Measurements from ENCODE around the gene AGR2. TPM values are rescaled to one million over a fixed set of nuclear protein-coding genes. Genes with fewer than 3 reads are reported as not detected.
A peak's percentile ranks its signal among the peaks of the same experiment; 100 is the strongest.

Gene AGR2
- total and polyA plus RNA-seq, 2 experiments from 2014 or later, result 173 to 178 TPM

DNA sequence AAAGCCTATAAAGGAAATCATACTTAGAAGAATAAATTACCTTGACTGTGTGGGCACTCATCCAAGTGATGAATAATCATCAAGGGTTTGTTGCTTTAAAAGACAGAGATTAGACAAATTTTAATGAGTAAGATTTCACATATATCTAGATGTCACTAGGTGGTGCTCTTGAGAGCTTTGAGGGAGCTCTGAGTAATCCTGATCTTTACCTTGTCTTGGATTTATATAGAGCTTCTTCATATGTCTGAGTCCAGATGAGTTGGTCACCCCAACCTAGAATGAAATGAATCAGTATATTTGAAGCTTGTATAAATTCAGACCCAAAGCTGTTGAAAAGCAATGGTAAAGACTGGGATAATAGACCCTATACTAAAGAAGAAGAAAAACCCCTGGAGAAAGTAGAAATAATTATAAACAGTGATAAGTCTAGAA is 3.7 kb downstream of the AGR2 start:
- DNase-seq (ENCODE audit: low spot score), result peak; percentile 76
- peak overlapping the region; percentile 11 for H3K27ac ChIP-seq

DNA sequence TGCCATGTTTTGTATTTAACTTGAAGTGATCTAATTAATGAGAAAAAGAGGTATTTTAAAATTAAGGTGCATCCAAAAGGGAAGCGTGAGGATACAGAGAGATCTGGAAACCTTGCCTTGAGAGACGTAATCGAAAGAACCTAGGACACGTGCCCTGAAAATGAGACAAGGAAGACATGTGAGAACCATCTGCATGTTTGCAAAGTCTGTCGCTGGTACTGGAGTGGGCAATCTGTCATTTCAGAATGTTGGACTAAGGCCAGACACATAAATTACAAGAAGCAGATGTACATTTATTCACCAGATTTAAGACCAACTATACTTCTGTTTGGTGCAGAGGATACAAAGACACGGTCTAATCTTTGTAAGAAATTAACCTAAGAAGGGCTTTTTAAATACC is 9.2 kb downstream of the AGR2 start:
- no peak overlapping the region for H3K4me2 ChIP-seq
- no peaks in the 10 kb centered on the region for H4K20me1 ChIP-seq (ENCODE audit: insufficient read depth, poor library complexity, severe bottlenecking)
- H3K27ac ChIP-seq, result no peak overlapping the region
- no peaks in the 10 kb centered on the region for H3K9me3 ChIP-seq (ENCODE audit: low read depth)
- H3K27me3 ChIP-seq, result no peaks in the 10 kb centered on the region
- no peaks in the 10 kb centered on the region for H3K4me1 ChIP-seq (ENCODE audit: insufficient read depth)
- 45% methylated on average over 6 of the region's 6 CpGs for WGBS (ENCODE audit: low lambda C conversion rate, missing lambda C conversion rate)
- H3K9me2 ChIP-seq (replicated peaks; ENCODE audit: insufficient read depth), result no peaks in the 10 kb centered on the region
- no peaks in the 10 kb centered on the region for H3K79me2 ChIP-seq
- TF ChIP-seq EZH2 (IDR thresholded peaks at IDR 0.05; ENCODE audit: borderline replicate concordance), result no peak
- TF ChIP-seq CTCF (IDR thresholded peaks at IDR 0.05; ENCODE audit: poor library complexity), result no peak
- TF ChIP-seq EZH2phosphoT487 (IDR thresholded peaks at IDR 0.05; ENCODE audit: low read depth, severe bottlenecking, unreplicated experiment), result no peak
- no peak overlapping the region for H2AFZ ChIP-seq
- no peaks in the 10 kb centered on the region for H3K36me3 ChIP-seq (replicated peaks; ENCODE audit: insufficient read depth, low read depth)
- DNase-seq (ENCODE audit: low spot score), result no peak
- H3K4me3 ChIP-seq, result no peak overlapping the region

More for the DNA sequence above, 3.7 kb downstream of the AGR2 start:
- Histone ChIP-seq H3K4me1 (ENCODE audit: insufficient read depth) (peaks cover 9% of the 10 kb centered on the region), H2AFZ (no peak overlapping the region), H3K9me3 (ENCODE audit: low read depth) (no peaks in the 10 kb centered on the region), H3K36me3 (replicated peaks; ENCODE audit: insufficient read depth, low read depth) (no peaks in the 10 kb centered on the region), H3K4me3 (no peak overlapping the region), H3K27me3 (no peaks in the 10 kb centered on the region), H3K4me2 (no peak overlapping the region), H4K20me1 (ENCODE audit: insufficient read depth, poor library complexity, severe bottlenecking) (no peaks in the 10 kb centered on the region), H3K79me2 (no peaks in the 10 kb centered on the region), H3K9me2 (replicated peaks; ENCODE audit: insufficient read depth) (no peaks in the 10 kb centered on the region)
- TF ChIP-seq EZH2 (IDR thresholded peaks at IDR 0.05; ENCODE audit: borderline replicate concordance) (no peak), CTCF (IDR thresholded peaks at IDR 0.05; ENCODE audit: poor library complexity) (peak; percentile 55), EZH2phosphoT487 (IDR thresholded peaks at IDR 0.05; ENCODE audit: low read depth, severe bottlenecking, unreplicated experiment) (no peak)

DNA sequence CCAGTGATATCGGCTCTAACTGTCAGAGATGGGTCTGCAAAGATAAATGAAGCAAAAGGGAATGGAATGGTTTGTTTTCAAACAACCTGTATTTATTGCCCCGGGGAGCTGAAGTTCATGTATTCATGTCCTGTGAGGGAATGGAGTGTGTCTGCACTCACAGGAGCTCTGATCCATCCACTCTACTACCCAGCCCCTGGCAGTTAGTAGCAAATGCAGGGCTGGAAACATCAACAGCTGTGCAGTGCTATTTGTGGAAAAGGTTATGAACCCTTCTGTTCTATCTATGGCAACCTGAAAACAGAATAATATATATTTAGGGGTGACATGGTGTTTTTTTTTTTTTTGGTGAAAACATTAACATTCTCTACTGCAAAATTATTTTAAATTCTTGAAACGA is 9.8 kb downstream of the AGR2 start:
- H4K20me1 ChIP-seq (ENCODE audit: insufficient read depth, poor library complexity, severe bottlenecking), result no peaks in the 10 kb centered on the region
- H3K4me1 ChIP-seq (ENCODE audit: insufficient read depth), result no peaks in the 10 kb centered on the region
- no peaks in the 10 kb centered on the region for H3K27me3 ChIP-seq
- no peaks in the 10 kb centered on the region for H3K9me2 ChIP-seq (replicated peaks; ENCODE audit: insufficient read depth)
- H3K36me3 ChIP-seq (replicated peaks; ENCODE audit: insufficient read depth, low read depth), result no peaks in the 10 kb centered on the region
- no peak for TF ChIP-seq EZH2phosphoT487 (IDR thresholded peaks at IDR 0.05; ENCODE audit: low read depth, severe bottlenecking, unreplicated experiment)
- no peak for TF ChIP-seq CTCF (IDR thresholded peaks at IDR 0.05; ENCODE audit: poor library complexity)
- TF ChIP-seq EZH2 (IDR thresholded peaks at IDR 0.05; ENCODE audit: borderline replicate concordance), result no peak
- no peak overlapping the region for H3K27ac ChIP-seq
- WGBS (ENCODE audit: low lambda C conversion rate, missing lambda C conversion rate), result 76% methylated on average over 3 of the region's 3 CpGs
- no peak overlapping the region for H2AFZ ChIP-seq
- H3K4me3 ChIP-seq, result no peak overlapping the region
- DNase-seq (ENCODE audit: low spot score), result no peak
- H3K4me2 ChIP-seq, result no peak overlapping the region
- H3K9me3 ChIP-seq (ENCODE audit: low read depth), result no peaks in the 10 kb centered on the region
- H3K79me2 ChIP-seq, result no peaks in the 10 kb centered on the region

Measured in hepatocyte (in vitro differentiated cells).